Measurements from ENCODE around the gene HDGF. TPM values are rescaled to one million over a fixed set of nuclear protein-coding genes. Genes with fewer than 3 reads are reported as not detected.

The HDGF gene
- polyA plus RNA-seq, 3 donors = 51.7 to 120 (median 116) TPM

GRCh38 chr1:156750191-156750672 lies 1.2 kb downstream of the HDGF start:
- WGBS, 3 donors = 1 to 3% (median 2%) methylated on average over 5 of the region's 5 CpGs
- peak overlapping the region; percentile 84 for H3K27ac ChIP-seq (ENCODE audit: low read depth, low read length)

GRCh38 chr1:156749419-156750118 lies 1.9 kb downstream of the HDGF start:
- WGBS, 3 donors = 18 to 20% (median 19%) methylated on average over 8 of the region's 8 CpGs
- peak overlapping the region; percentile 84 for H3K27ac ChIP-seq (ENCODE audit: low read depth, low read length)

GRCh38 chr1:156748670-156749418 lies 2.6 kb downstream of the HDGF start:
- H3K27ac ChIP-seq (ENCODE audit: low read depth, low read length) = peak overlapping the region; percentile 84

GRCh38 chr1:156747742-156748669 lies 3.5 kb downstream of the HDGF start:
- H3K27ac ChIP-seq (ENCODE audit: low read depth, low read length) = peak overlapping the region; percentile 84
- 8 to 11% (median 9%) methylated on average over 8 of the region's 8 CpGs for WGBS, 3 donors

More at GRCh38 chr1:156748670-156749418, 2.6 kb downstream of the HDGF start:
- 3 to 13% (median 5%) methylated on average over 9 of the region's 9 CpGs for WGBS, 3 donors

GRCh38 chr1:156746728-156747631 lies 4.5 kb downstream of the HDGF start:
- peak overlapping the region; percentile 91 for H3K27ac ChIP-seq (ENCODE audit: low read depth, low read length)
- 1 to 3% (median 2%) methylated on average over 17 to 24 of the region's 29 CpGs for WGBS, 3 donors

- WGBS, 3 donors = 35 to 56% (median 43%) methylated on average over 9 of the region's 9 CpGs
- H3K27ac ChIP-seq (ENCODE audit: low read depth, low read length) = peak overlapping the region; percentile 91
These were observed 5.1 kb downstream of the HDGF start for GRCh38 chr1:156746406-156746727.

GRCh38 chr1:156745881-156746280 lies 5.6 kb downstream of the HDGF start:
- H3K27ac ChIP-seq (ENCODE audit: low read depth, low read length) = peak overlapping the region; percentile 91
- 46 to 50% (median 48%) methylated on average over 3 of the region's 3 CpGs for WGBS, 3 donors

GRCh38 chr1:156744786-156745419 lies 6.6 kb downstream of the HDGF start:
- WGBS, 3 donors = 68 to 81% (median 72%) methylated on average over 14 of the region's 14 CpGs
- no peak overlapping the region for H3K27ac ChIP-seq (ENCODE audit: low read depth, low read length)

GRCh38 chr1:156744344-156744743 lies 7.1 kb downstream of the HDGF start:
- no peak overlapping the region for H3K27ac ChIP-seq (ENCODE audit: low read depth, low read length)
- 60 to 71% (median 68%) methylated on average over 8 to 12 of the region's 12 CpGs for WGBS, 3 donors

GRCh38 chr1:156743367-156744302 lies 7.8 kb downstream of the HDGF start:
- WGBS, 3 donors = 73 to 81% (median 76%) methylated on average over 13 to 14 of the region's 14 CpGs

GRCh38 chr1:156742801-156743200 lies 8.7 kb downstream of the HDGF start:
- WGBS, 3 donors = 92% methylated on average over 4 of the region's 4 CpGs
- no peak overlapping the region for H3K27ac ChIP-seq (ENCODE audit: low read depth, low read length)

More at GRCh38 chr1:156743367-156744302, 7.8 kb downstream of the HDGF start:
- no peak overlapping the region for H3K27ac ChIP-seq (ENCODE audit: low read depth, low read length)

GRCh38 chr1:156742017-156742416 lies 9.5 kb downstream of the HDGF start:
- H3K27ac ChIP-seq (ENCODE audit: low read depth, low read length) = no peak overlapping the region
- 66 to 79% (median 69%) methylated on average over 3 of the region's 3 CpGs for WGBS, 3 donors

GRCh38 chr1:156741481-156741983 lies 9.9 kb downstream of the HDGF start:
- 44 to 48% (median 47%) methylated on average over 8 of the region's 8 CpGs for WGBS, 3 donors
- no peak overlapping the region for H3K27ac ChIP-seq (ENCODE audit: low read depth, low read length)

- H3K27ac ChIP-seq (ENCODE audit: low read depth, low read length) = peak within 1 kb of the TSS; percentile 1
- WGBS, 3 donors = 0% methylated on average over 38 of the region's 38 CpGs
These were observed 10.6 kb downstream of the HDGF start, which contains the start of gene MRPL24 for GRCh38 chr1:156740741-156741480. MRPL24 (minus strand) TSS chr1:156741088; CDS start chr1:156738704, 2,384 bp downstream.

GRCh38 chr1:156740237-156740740 lies 11.2 kb downstream of the HDGF start:
- H3K27ac ChIP-seq (ENCODE audit: low read depth, low read length) = peak overlapping the region; percentile 1
- WGBS, 3 donors = 10 to 28% (median 26%) methylated on average over 7 of the region's 7 CpGs
